GM12878 (cell line): Measurements from ENCODE around the gene DLST. TPM values are rescaled to one million over a fixed set of nuclear protein-coding genes. Genes with fewer than 3 reads are reported as not detected.

ENCODE experiments used
- ATAC-seq: fragments of 200-7000 bp; cut with Tn5 transposase; 3 replicates; pipeline ENCODE4 v1.9.1; 2020; ENCODE audit warnings: mild to moderate bottlenecking, moderate library complexity
- BruUV-seq: library from RNA; stranded (reverse); fragments of 400-500 nt; replicated peaks from 2 replicates; lab custom pipeline; 2021; lab: Mats Ljungman, UMichigan
- CTCF ChIA-PET: fragments of 300-600 bp; sonication (Branson Sonifier 250); formaldehyde crosslinking; extraction: SDS; loops from one replicate; lab custom pipeline; 2021; ENCODE audit warnings: inconsistent platforms; lab: Yijun Ruan, JAX
- POLR2A ChIA-PET: fragments of 350-600 bp; formaldehyde crosslinking; extraction: SDS; loops from one replicate; lab custom pipeline; 2021; ENCODE audit warnings: inconsistent platforms; lab: Charles Lee
- RAD21 ChIA-PET: fragments of 300-600 bp; sonication (Branson Sonifier 250); formaldehyde crosslinking; loops from one replicate; lab custom pipeline; 2023; ENCODE audit warnings: antibody characterized with exemption; ENCODE audit not compliant: unreplicated experiment; lab: Charles Lee
- SMC1A ChIA-PET: fragments of 300-600 bp; sonication (Branson Sonifier 250); formaldehyde crosslinking; loops from one replicate; lab custom pipeline; 2023; ENCODE audit not compliant: unreplicated experiment, uncharacterized antibody; lab: Charles Lee
- DNase-seq: peaks from one replicate; pipeline ENCODE4 v3.0.0-alpha.2; 2011; ENCODE audit warnings: low read depth, low spot score
- FAIRE-seq: peaks from 3 replicates; lab custom pipeline; 2011; peaks lifted over from hg19 to GRCh38; lab: Jason Lieb, UNC
- H2AFZ ChIP-seq: 2 replicates; pipeline ENCODE4 v1.6.0; 2011; ENCODE audit warnings: low read depth, low read length, control low read depth; ENCODE audit not compliant: control insufficient read depth
- H3K27ac ChIP-seq: 2 replicates; pipeline ENCODE4 v1.5.1; 2011; ENCODE audit warnings: control low read depth; ENCODE audit not compliant: control insufficient read depth, insufficient read depth
- H3K27me3 ChIP-seq, 2 experiments: replicated peaks in 1 of 2; 2 replicates each; pipeline versions ENCODE4 v1.6.0 to v1.6.1; 2011; ENCODE audit warnings: low read length in 1 of 2; ENCODE audit not compliant: control insufficient read depth in 2 of 2, insufficient read depth in 2 of 2
- H3K36me3 ChIP-seq, 2 experiments: 2 replicates each; pipeline ENCODE4 v1.5.1; 2011; ENCODE audit warnings: low read length in 1 of 2; ENCODE audit not compliant: control insufficient read depth in 2 of 2, insufficient read depth in 2 of 2
- H3K4me1 ChIP-seq: 2 replicates; pipeline ENCODE4 v1.6.1; 2011; ENCODE audit warnings: mild to moderate bottlenecking, low read length, moderate library complexity, mixed read lengths; ENCODE audit not compliant: control insufficient read depth, insufficient read depth
- H3K4me2 ChIP-seq: 2 replicates; pipeline ENCODE4 v1.6.0; 2011; ENCODE audit warnings: control low read depth; ENCODE audit not compliant: control insufficient read depth, insufficient read depth
- H3K4me3 ChIP-seq: fragments of 200-600 bp; sonication (generic); 2 replicates; pipeline ENCODE4 v1.5.1; 2016
- H3K79me2 ChIP-seq: 2 replicates; pipeline ENCODE4 v1.6.0; 2011; ENCODE audit warnings: low read length; ENCODE audit not compliant: control insufficient read depth, insufficient read depth
- H3K9ac ChIP-seq: 2 replicates; pipeline ENCODE4 v1.8.0; 2011; ENCODE audit warnings: low read length, control low read depth, mixed read lengths; ENCODE audit not compliant: control insufficient read depth, insufficient read depth
- H3K9me3 ChIP-seq: replicated peaks from 3 replicates; pipeline ENCODE4 v1.5.1; 2011; ENCODE audit warnings: mild to moderate bottlenecking, low read length; ENCODE audit not compliant: control insufficient read depth, insufficient read depth
- H4K20me1 ChIP-seq: 2 replicates; pipeline ENCODE4 v1.6.0; 2011; ENCODE audit not compliant: control insufficient read depth, insufficient read depth
- ASH2L ChIP-seq: fragments of 300-600, 200-600 bp; sonication (generic); IDR thresholded peaks from 2 replicates; pipeline ENCODE4 v1.6.1; 2017; ENCODE audit warnings: low read depth, mild to moderate bottlenecking, borderline replicate concordance
- CBFB ChIP-seq: IDR thresholded peaks from 2 replicates; pipeline ENCODE4 v1.6.1; 2016; ENCODE audit warnings: antibody characterized with exemption, low read depth
- CBX3 ChIP-seq: fragments of 200-600 bp; sonication (generic); IDR thresholded peaks from 2 replicates; pipeline ENCODE4 v1.6.1; 2016; ENCODE audit warnings: low read depth, borderline replicate concordance
- EGR1 ChIP-seq, 2 experiments: IDR thresholded peaks; 1 replicate in 1 of 2; 2 replicates in 1 of 2; pipeline ENCODE4 v1.6.1; 2011 to 2012; ENCODE audit warnings: low read depth in 2 of 2, low read length in 2 of 2, borderline replicate concordance in 1 of 2, mild to moderate bottlenecking in 1 of 2, moderate library complexity in 1 of 2
- ESRRA ChIP-seq: IDR thresholded peaks from 2 replicates; pipeline ENCODE4 v1.6.1; 2012; ENCODE audit warnings: mild to moderate bottlenecking, low read length, improper control_type of control experiment
- HDAC2 ChIP-seq: fragments of 200-600 bp; sonication (generic); IDR thresholded peaks from 2 replicates; pipeline ENCODE4 v1.6.1; 2017
- MYC ChIP-seq: IDR thresholded peaks from 2 replicates; pipeline ENCODE4 v1.6.1; 2011; ENCODE audit warnings: mild to moderate bottlenecking, low read length, moderate library complexity, inconsistent platforms; ENCODE audit not compliant: insufficient read depth, insufficient replicate concordance, insufficient read length, severe bottlenecking
- NFXL1 ChIP-seq: fragments of 450-650 bp; IDR thresholded peaks from 2 replicates; pipeline ENCODE4 v1.6.1; 2017; ENCODE audit warnings: antibody characterized with exemption, mild to moderate bottlenecking, borderline replicate concordance
- NR2C1 ChIP-seq: fragments of 450-650 bp; IDR thresholded peaks from 2 replicates; pipeline ENCODE4 v1.6.1; 2017; ENCODE audit warnings: antibody characterized with exemption, mild to moderate bottlenecking, moderate library complexity
- NR2C2 ChIP-seq: IDR thresholded peaks from 2 replicates; pipeline ENCODE4 v1.6.1; 2011; ENCODE audit warnings: borderline replicate concordance, low read depth; ENCODE audit not compliant: control insufficient read depth, insufficient read length
- PML ChIP-seq: IDR thresholded peaks from 2 replicates; pipeline ENCODE4 v1.6.1; 2012; ENCODE audit warnings: low read length, inconsistent platforms
- POU2F2 ChIP-seq: IDR thresholded peaks from 3 replicates; pipeline ENCODE4 v1.6.1; 2011; ENCODE audit warnings: low read depth, mild to moderate bottlenecking, low read length, borderline replicate concordance
- RAD21 ChIP-seq: IDR thresholded peaks from 2 replicates; pipeline ENCODE4 v1.6.1; 2011; ENCODE audit warnings: mild to moderate bottlenecking, low read depth, low read length, moderate library complexity; ENCODE audit not compliant: insufficient read depth
- RUNX3 ChIP-seq: IDR thresholded peaks from 2 replicates; pipeline ENCODE4 v1.6.1; 2012; ENCODE audit warnings: low read length, inconsistent platforms
- SIN3A ChIP-seq: IDR thresholded peaks from 2 replicates; pipeline ENCODE4 v1.6.1; 2012; ENCODE audit warnings: low read depth, low read length, improper control_type of control experiment
- SMAD5 ChIP-seq: IDR thresholded peaks from 2 replicates; pipeline ENCODE4 v1.6.1; 2016; ENCODE audit warnings: antibody characterized with exemption, low read depth
- SREBF2 ChIP-seq: IDR thresholded peaks from 2 replicates; pipeline ENCODE4 v1.6.1; 2012; ENCODE audit warnings: mild to moderate bottlenecking, low read length
- TBL1XR1 ChIP-seq: IDR thresholded peaks from 2 replicates; pipeline ENCODE4 v1.6.1; 2012; ENCODE audit warnings: low read depth, low read length, improper control_type of control experiment
- ZNF24 ChIP-seq: fragments of 450-650 bp; IDR thresholded peaks from 2 replicates; pipeline ENCODE4 v1.6.1; 2017; ENCODE audit warnings: antibody characterized with exemption, mild to moderate bottlenecking
- ZZZ3 ChIP-seq: IDR thresholded peaks from 2 replicates; pipeline ENCODE4 v1.6.1; 2011; ENCODE audit warnings: low read depth; ENCODE audit not compliant: control insufficient read depth, insufficient read length
- WGBS: methylation state at CpG from one replicate; pipeline ENCODE4 v1.1.6; 2016; ENCODE audit warnings: low lambda C conversion rate; ENCODE audit not compliant: insufficient replicate concordance, insufficient coverage; ENCODE audit errors: missing lambda C conversion rate; 5-methylcytosine and 5-hydroxymethylcytosine counted together
- in situ Hi-C: fragments of 300-500 bp; cut with MboI; formaldehyde crosslinking; loops from 9 replicates; pipeline ENCODE4 v1.14.3; 2018; ENCODE audit warnings: mixed read lengths
- intact Hi-C: fragments of 100-400 bp; cut with micrococcal nuclease; formaldehyde crosslinking; loops from one replicate; pipeline ENCODE4 v1.14.2; 2022; ENCODE audit not compliant: unreplicated experiment
- polyA plus RNA-seq, 11 experiments: library from polyadenylated mRNA; depleted of rRNA in 4 of 11; unstranded in 6 of 11; stranded (reverse) in 5 of 11; fragments of >200 nt; fragmentation: Nextera tagmentation in 4 of 11; fragmentation: Illumina TruSeq in 1 of 11; extraction: Ambion mirVana in 4 of 11; extraction: Trizol in 1 of 11; gene quantifications; 1 replicate in 1 of 11; 2 replicates in 10 of 11; pipeline versions ENCODE4 v1.2.1 to v1.2.3, GENCODE V29; 2011 to 2016; ENCODE audit warnings: inconsistent platforms in 2 of 11, missing spikeins in 2 of 11, low read depth in 1 of 11
- total RNA-seq, 4 experiments: library from RNA; depleted of rRNA in 3 of 4; stranded (reverse); fragments of >200 nt in 3 of 4; fragmentation: Illumina TruSeq in 1 of 4; extraction: Trizol in 1 of 4; gene quantifications; 2 replicates each; pipeline versions ENCODE4 v1.2.1 to v1.2.3, GENCODE V29; 2013 to 2021
- TF ChIP-seq, protein P1 (sequence below): IDR thresholded peaks from 2 replicates; pipeline ENCODE4 v1.6.1; 2012; ENCODE audit warnings: mild to moderate bottlenecking, low read depth, low read length

Gene DLST
- total and polyA plus RNA-seq, 10 of the 15 experiments (the other 5 are each of a cell fraction or from before 2014, with no cell fraction given), result 2.9 to 141 (median 67.7) TPM

DNA sequence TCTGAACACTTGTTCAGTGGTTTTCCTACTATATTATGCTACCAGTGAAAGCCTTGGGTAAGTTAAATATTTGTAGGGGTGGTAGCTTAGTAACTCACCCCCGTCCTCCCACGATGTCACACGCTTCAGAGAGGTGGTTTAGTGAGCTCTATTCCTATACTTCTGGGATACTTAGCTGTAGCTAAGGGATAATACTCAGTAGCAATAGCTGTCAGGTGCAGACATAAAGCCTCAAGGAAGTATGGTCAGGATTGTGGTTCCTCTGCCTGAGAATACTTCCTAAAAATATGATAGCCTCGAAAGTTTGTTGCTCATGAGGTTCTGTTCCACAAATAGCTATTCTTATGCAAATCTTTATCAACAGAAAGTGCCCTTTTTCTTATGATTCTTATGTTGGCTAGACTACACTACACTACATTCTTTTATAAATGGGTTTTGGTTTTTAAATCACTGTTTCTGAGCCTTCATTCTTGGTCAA is 11.9 kb downstream of the DLST start:
- Histone ChIP-seq H3K9me3 (no peaks in the 10 kb centered on the region), H3K27me3 (no peaks in the 10 kb centered on the region), H3K4me1 (peaks cover 35% of the 10 kb centered on the region), H3K79me2 (no peaks in the 10 kb centered on the region), H4K20me1 (no peaks in the 10 kb centered on the region), H3K27ac (peak overlapping the region; percentile 63), H3K4me2 (peak overlapping the region; percentile 67), H3K4me3 (no peak overlapping the region; the same call in 1 of the 2 replicates), H2AFZ (no peak overlapping the region), H3K9ac (peak overlapping the region; percentile 5; the same call in 1 of the 2 replicates), H3K36me3 (peaks cover 19 to 55% of the 10 kb centered on the region in 2 experiments)
- peak; percentile 37 for DNase-seq
- POLR2A ChIA-PET, result interaction anchor here (0.6 to 1.8 kb wide), 5 partner anchors 9 to 127 kb away, joined by 3 to 11 read pairs (median 4); partner anchors contain the start of gene DLST
- in situ Hi-C loops, result no loop called here
- intact Hi-C loops, result no loop called here
- 10% methylated on average over 4 of the region's 4 CpGs for WGBS
- FAIRE-seq, result peak; percentile 41
- BruUV-seq, result no TSS peak
- RAD21 ChIA-PET, result interaction anchor here (0.9 to 2.6 kb wide), 8 partner anchors 9 to 195 kb away, joined by 3 to 20 read pairs (median 4); no protein-coding TSS in a partner anchor
- SMC1A ChIA-PET, result interaction anchor here (0.9 to 2.6 kb wide), 11 partner anchors 9 to 195 kb away, joined by 3 to 17 read pairs (median 5); no protein-coding TSS in a partner anchor
- peak; percentile 69 for ATAC-seq
- CTCF ChIA-PET, result interaction anchor here (0.6 to 26.0 kb wide), 11 partner anchors 9 to 195 kb away, joined by 3 to 552 read pairs (median 5); partner anchors contain the start of gene DLST
- TF ChIP-seq PML (0 out of 2 replicates have a peak, but pooled peaks have one; percentile 34), ZNF24 (no peak), TBL1XR1 (no peak), ESRRA (no peak), HDAC2 (no peak), NR2C1 (no peak), CBX3 (no peak), CBFB (0 out of 2 replicates have a peak, but pooled peaks have one; percentile 36), RUNX3 (peak; percentile 82), MYC (no peak), SMAD5 (no peak), EGR1 (IDR thresholded peaks at IDR 0.05; ENCODE audit: borderline replicate concordance in 1 of 2, low read depth in 2 of 2, low read length in 2 of 2) (peak in 1 of 2 experiments; percentile 39; a peak in 1 of 3 replicates), POU2F2 (peak; percentile 40; the same call in 1 of the 3 replicates), SIN3A (no peak), ZZZ3 (no peak), NR2C2 (no peak), NFXL1 (no peak), ASH2L (peak; percentile 50; the same call in 1 of the 2 replicates), SREBF2 (no peak), RAD21 (no peak)
- TF ChIP-seq, protein P1, sequence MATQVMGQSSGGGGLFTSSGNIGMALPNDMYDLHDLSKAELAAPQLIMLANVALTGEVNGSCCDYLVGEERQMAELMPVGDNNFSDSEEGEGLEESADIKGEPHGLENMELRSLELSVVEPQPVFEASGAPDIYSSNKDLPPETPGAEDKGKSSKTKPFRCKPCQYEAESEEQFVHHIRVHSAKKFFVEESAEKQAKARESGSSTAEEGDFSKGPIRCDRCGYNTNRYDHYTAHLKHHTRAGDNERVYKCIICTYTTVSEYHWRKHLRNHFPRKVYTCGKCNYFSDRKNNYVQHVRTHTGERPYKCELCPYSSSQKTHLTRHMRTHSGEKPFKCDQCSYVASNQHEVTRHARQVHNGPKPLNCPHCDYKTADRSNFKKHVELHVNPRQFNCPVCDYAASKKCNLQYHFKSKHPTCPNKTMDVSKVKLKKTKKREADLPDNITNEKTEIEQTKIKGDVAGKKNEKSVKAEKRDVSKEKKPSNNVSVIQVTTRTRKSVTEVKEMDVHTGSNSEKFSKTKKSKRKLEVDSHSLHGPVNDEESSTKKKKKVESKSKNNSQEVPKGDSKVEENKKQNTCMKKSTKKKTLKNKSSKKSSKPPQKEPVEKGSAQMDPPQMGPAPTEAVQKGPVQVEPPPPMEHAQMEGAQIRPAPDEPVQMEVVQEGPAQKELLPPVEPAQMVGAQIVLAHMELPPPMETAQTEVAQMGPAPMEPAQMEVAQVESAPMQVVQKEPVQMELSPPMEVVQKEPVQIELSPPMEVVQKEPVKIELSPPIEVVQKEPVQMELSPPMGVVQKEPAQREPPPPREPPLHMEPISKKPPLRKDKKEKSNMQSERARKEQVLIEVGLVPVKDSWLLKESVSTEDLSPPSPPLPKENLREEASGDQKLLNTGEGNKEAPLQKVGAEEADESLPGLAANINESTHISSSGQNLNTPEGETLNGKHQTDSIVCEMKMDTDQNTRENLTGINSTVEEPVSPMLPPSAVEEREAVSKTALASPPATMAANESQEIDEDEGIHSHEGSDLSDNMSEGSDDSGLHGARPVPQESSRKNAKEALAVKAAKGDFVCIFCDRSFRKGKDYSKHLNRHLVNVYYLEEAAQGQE, result no peak
